Stimulated activated naive CD8-positive, alpha-beta T cell treated with anti-CD3 and anti-CD28 coated beads, Interleukin-15, Interleukin-2, amounts not matched to agents 100 ng/mL and 50 ng/mL, for 24 hours (primary cell): ENCODE measurements around the gene EFCAB11.

Source experiments
- H3K27ac Mint-ChIP-seq: one replicate; pipeline ENCODE4 v1.8.0; 2021; ENCODE audit warnings: mild to moderate bottlenecking, mixed read lengths
- H3K27me3 Mint-ChIP-seq: one replicate; pipeline ENCODE4 v1.8.0; 2021; ENCODE audit warnings: mixed read lengths
- H3K36me3 Mint-ChIP-seq: one replicate; pipeline ENCODE4 v1.8.0; 2021; ENCODE audit warnings: low read depth, mixed read lengths
- H3K4me1 Mint-ChIP-seq: one replicate; pipeline ENCODE4 v1.8.0; 2021; ENCODE audit warnings: low read depth, mixed read lengths
- H3K4me3 Mint-ChIP-seq: one replicate; pipeline ENCODE4 v1.8.0; 2021; ENCODE audit warnings: mild to moderate bottlenecking, mixed read lengths
- H3K9me3 Mint-ChIP-seq: one replicate; pipeline ENCODE4 v1.8.0; 2021; ENCODE audit warnings: mixed read lengths

Gene EFCAB11

GRCh38 chr14:89848165-89848564 lies 106.4 kb downstream of the EFCAB11 start:
- Mint-ChIP-seq H3K27ac (no peak overlapping the region), H3K36me3 (no peaks in the 10 kb centered on the region), H3K4me3 (no peak overlapping the region), H3K27me3 (no peaks in the 10 kb centered on the region), H3K4me1 (no peaks in the 10 kb centered on the region), H3K9me3 (no peaks in the 10 kb centered on the region)

GRCh38 chr14:89845346-89845745 lies 109.2 kb downstream of the EFCAB11 start:
- H3K36me3 Mint-ChIP-seq = no peaks in the 10 kb centered on the region
- H3K4me3 Mint-ChIP-seq = no peak overlapping the region
- no peaks in the 10 kb centered on the region for H3K4me1 Mint-ChIP-seq
- H3K27me3 Mint-ChIP-seq = no peaks in the 10 kb centered on the region
- no peak overlapping the region for H3K27ac Mint-ChIP-seq
- H3K9me3 Mint-ChIP-seq = no peaks in the 10 kb centered on the region

- H3K9me3 Mint-ChIP-seq = no peaks in the 10 kb centered on the region
- H3K4me3 Mint-ChIP-seq = no peak overlapping the region
- no peaks in the 10 kb centered on the region for H3K27me3 Mint-ChIP-seq
- no peak overlapping the region for H3K27ac Mint-ChIP-seq
- no peaks in the 10 kb centered on the region for H3K4me1 Mint-ChIP-seq
- H3K36me3 Mint-ChIP-seq = no peaks in the 10 kb centered on the region
Observed at GRCh38 chr14:89844508-89844907, 110.0 kb downstream of the EFCAB11 start.

GRCh38 chr14:89842837-89843236 lies 111.7 kb downstream of the EFCAB11 start:
- Mint-ChIP-seq H3K27ac (no peak overlapping the region), H3K4me3 (no peak overlapping the region), H3K27me3 (no peaks in the 10 kb centered on the region), H3K9me3 (no peaks in the 10 kb centered on the region), H3K36me3 (no peaks in the 10 kb centered on the region), H3K4me1 (no peaks in the 10 kb centered on the region)

- Mint-ChIP-seq H3K4me3 (no peak overlapping the region), H3K9me3 (no peaks in the 10 kb centered on the region), H3K27ac (no peak overlapping the region), H3K27me3 (no peaks in the 10 kb centered on the region), H3K36me3 (no peaks in the 10 kb centered on the region), H3K4me1 (no peaks in the 10 kb centered on the region)
Observed at GRCh38 chr14:89841851-89842250, 112.7 kb downstream of the EFCAB11 start.

GRCh38 chr14:89836830-89837469 lies 117.6 kb downstream of the EFCAB11 start:
- no peaks in the 10 kb centered on the region for H3K27me3 Mint-ChIP-seq
- H3K4me3 Mint-ChIP-seq = no peak overlapping the region
- H3K9me3 Mint-ChIP-seq = no peaks in the 10 kb centered on the region
- H3K36me3 Mint-ChIP-seq = no peaks in the 10 kb centered on the region
- no peaks in the 10 kb centered on the region for H3K4me1 Mint-ChIP-seq
- no peak overlapping the region for H3K27ac Mint-ChIP-seq

- Mint-ChIP-seq H3K36me3 (no peaks in the 10 kb centered on the region), H3K4me3 (no peak overlapping the region), H3K27ac (no peak overlapping the region), H3K9me3 (no peaks in the 10 kb centered on the region), H3K4me1 (no peaks in the 10 kb centered on the region), H3K27me3 (no peaks in the 10 kb centered on the region)
Observed at GRCh38 chr14:89833661-89834060, 120.9 kb downstream of the EFCAB11 start.

GRCh38 chr14:89833120-89833532 lies 121.4 kb downstream of the EFCAB11 start:
- Mint-ChIP-seq H3K4me1 (no peaks in the 10 kb centered on the region), H3K27me3 (no peaks in the 10 kb centered on the region), H3K4me3 (no peak overlapping the region), H3K36me3 (no peaks in the 10 kb centered on the region), H3K27ac (no peak overlapping the region), H3K9me3 (no peaks in the 10 kb centered on the region)

- Mint-ChIP-seq H3K36me3 (peaks cover 3% of the 10 kb centered on the region), H3K4me3 (no peak overlapping the region), H3K27ac (no peak overlapping the region), H3K27me3 (no peaks in the 10 kb centered on the region), H3K9me3 (peaks cover 7% of the 10 kb centered on the region), H3K4me1 (no peaks in the 10 kb centered on the region)
Observed at GRCh38 chr14:89828471-89829165, 125.9 kb downstream of the EFCAB11 start.

- peaks cover 16% of the 10 kb centered on the region for H3K9me3 Mint-ChIP-seq
- H3K36me3 Mint-ChIP-seq = peaks cover 4% of the 10 kb centered on the region
- no peaks in the 10 kb centered on the region for H3K27me3 Mint-ChIP-seq
- no peak overlapping the region for H3K4me3 Mint-ChIP-seq
- H3K4me1 Mint-ChIP-seq = no peaks in the 10 kb centered on the region
- no peak overlapping the region for H3K27ac Mint-ChIP-seq
Observed at GRCh38 chr14:89827265-89827664, 127.3 kb downstream of the EFCAB11 start.

GRCh38 chr14:89826596-89826995 lies 127.9 kb downstream of the EFCAB11 start:
- no peak overlapping the region for H3K27ac Mint-ChIP-seq
- H3K27me3 Mint-ChIP-seq = no peaks in the 10 kb centered on the region

GRCh38 chr14:89823743-89824142 lies 130.8 kb downstream of the EFCAB11 start:
- Mint-ChIP-seq H3K9me3 (peaks cover 16% of the 10 kb centered on the region), H3K4me3 (no peak overlapping the region)

More at GRCh38 chr14:89826596-89826995, 127.9 kb downstream of the EFCAB11 start:
- Mint-ChIP-seq H3K4me1 (no peaks in the 10 kb centered on the region), H3K36me3 (peaks cover 4% of the 10 kb centered on the region), H3K4me3 (no peak overlapping the region), H3K9me3 (peaks cover 16% of the 10 kb centered on the region)

GRCh38 chr14:89814126-89814525 lies 140.4 kb downstream of the EFCAB11 start:
- H3K9me3 Mint-ChIP-seq = no peaks in the 10 kb centered on the region
- no peaks in the 10 kb centered on the region for H3K4me1 Mint-ChIP-seq
- H3K4me3 Mint-ChIP-seq = no peak overlapping the region
- no peaks in the 10 kb centered on the region for H3K36me3 Mint-ChIP-seq
- peaks cover 7% of the 10 kb centered on the region for H3K27me3 Mint-ChIP-seq
- no peak overlapping the region for H3K27ac Mint-ChIP-seq

More at GRCh38 chr14:89823743-89824142, 130.8 kb downstream of the EFCAB11 start:
- peaks cover 4% of the 10 kb centered on the region for H3K36me3 Mint-ChIP-seq
- H3K27me3 Mint-ChIP-seq = no peaks in the 10 kb centered on the region
- H3K4me1 Mint-ChIP-seq = no peaks in the 10 kb centered on the region
- no peak overlapping the region for H3K27ac Mint-ChIP-seq

- Mint-ChIP-seq H3K4me1 (no peaks in the 10 kb centered on the region), H3K27me3 (peaks cover 7% of the 10 kb centered on the region), H3K36me3 (no peaks in the 10 kb centered on the region), H3K27ac (no peak overlapping the region), H3K4me3 (no peak overlapping the region), H3K9me3 (no peaks in the 10 kb centered on the region)
Observed at GRCh38 chr14:89813617-89814031, 140.9 kb downstream of the EFCAB11 start.

- H3K4me1 Mint-ChIP-seq = no peaks in the 10 kb centered on the region
- peaks cover 7% of the 10 kb centered on the region for H3K27me3 Mint-ChIP-seq
- H3K36me3 Mint-ChIP-seq = no peaks in the 10 kb centered on the region
- H3K9me3 Mint-ChIP-seq = no peaks in the 10 kb centered on the region
- no peak overlapping the region for H3K27ac Mint-ChIP-seq
- H3K4me3 Mint-ChIP-seq = no peak overlapping the region
Observed at GRCh38 chr14:89811954-89812575, 142.5 kb downstream of the EFCAB11 start.
